Ascending aorta (tissue), 2 donors: ENCODE measurements around the gene MRFAP1. TPM values are rescaled to one million over a fixed set of nuclear protein-coding genes. Genes with fewer than 3 reads are reported as not detected.

Experiments used
- DNase-seq, 2 donors: peaks; one replicate each; pipeline ENCODE4 v3.0.0-alpha.2; 2019; ENCODE audit warnings: low spot score in 2 of 2
- H3K27ac ChIP-seq, 2 donors: fragments of 200-600 bp; sonication (generic); one replicate each; pipeline ENCODE4 v1.5.1; 2016 to 2017; ENCODE audit warnings: mild to moderate bottlenecking in 1 of 2
- H3K27me3 ChIP-seq: fragments of 200-600 bp; sonication (generic); one replicate; pipeline ENCODE4 v1.5.1; 2017
- H3K36me3 ChIP-seq, 2 donors: fragments of 200-600 bp; sonication (generic); one replicate each; pipeline ENCODE4 v1.5.1; 2016
- H3K4me1 ChIP-seq, 2 donors: fragments of 200-600 bp; sonication (generic); one replicate each; pipeline ENCODE4 v1.5.1; 2016 to 2017; ENCODE audit warnings: mild to moderate bottlenecking in 1 of 2
- H3K4me3 ChIP-seq, 2 donors: fragments of 200-600 bp; sonication (generic); one replicate each; pipeline ENCODE4 v1.5.1; 2016 to 2017; ENCODE audit warnings: mild to moderate bottlenecking in 1 of 2
- H3K9me3 ChIP-seq, 2 donors: fragments of 200-600 bp; sonication (generic); one replicate each; pipeline ENCODE4 v1.5.1; 2016
- CTCF ChIP-seq, 3 experiments: fragments of 200-600 bp in 2 of 3; fragments of 450-650 bp in 1 of 3; sonication (generic) in 2 of 3; IDR thresholded peaks; one replicate each; pipeline ENCODE4 v1.5.1; 2016 to 2019; ENCODE audit warnings: antibody characterized with exemption in 3 of 3, mild to moderate bottlenecking in 1 of 3, moderate library complexity in 1 of 3
- intact Hi-C: fragments of 100-400 bp; cut with DNase I; formaldehyde crosslinking; loops from one replicate; pipeline ENCODE4 v1.15.1; 2023
- total RNA-seq: library from RNA; depleted of rRNA; stranded (reverse); fragments of >200 nt; gene quantifications from one replicate; pipeline ENCODE4 v1.1.0, GENCODE V29; 2016

MRFAP1 gene
- 109 TPM for total RNA-seq

- Histone ChIP-seq H3K27me3 (no peaks in the 10 kb centered on the region), H3K27ac (peak within 1 kb of the TSS; percentile 94 to 97), H3K9me3 (no peaks in the 10 kb centered on the region), H3K36me3 (peaks cover 13 to 15% of the 10 kb centered on the region in 2 donors), H3K4me1 (peaks cover 4 to 16% of the 10 kb centered on the region in 2 donors), H3K4me3 (peak within 1 kb of the TSS; percentile 76 to 89)
- DNase-seq, result peak; percentile 77 to 97
- TF ChIP-seq CTCF (IDR thresholded peaks at IDR 0.05), result no peak
- intact Hi-C loops, result loop anchor here (1.0 to 10.0 kb wide), 11 partner anchors 24 to 427 kb away; partner anchors contain the start of genes BLOC1S4, GRPEL1, KIAA0232 and MAN2B2
Observed at GRCh38 chr4:6640292-6641163, at the start of gene MRFAP1. MRFAP1 (plus strand) TSS chr4:6640685; CDS start chr4:6640863, 178 bp downstream.

GRCh38 chr4:6591313-6591712, 49.2 kb upstream of the MRFAP1 start:
- no peak overlapping the region for H3K4me3 ChIP-seq
- H3K36me3 ChIP-seq, result peaks cover 23 to 67% of the 10 kb centered on the region in 2 donors
- no peaks in the 10 kb centered on the region for H3K27me3 ChIP-seq
- DNase-seq, result no peak
- no peaks in the 10 kb centered on the region for H3K9me3 ChIP-seq
- H3K27ac ChIP-seq, result no peak overlapping the region
- H3K4me1 ChIP-seq, result no peaks in the 10 kb centered on the region
- no peak for TF ChIP-seq CTCF (IDR thresholded peaks at IDR 0.05)
- intact Hi-C loops, result no loop called here

- Histone ChIP-seq H3K9me3 (no peaks in the 10 kb centered on the region), H3K4me1 (no peaks in the 10 kb centered on the region), H3K27ac (no peak overlapping the region), H3K27me3 (no peaks in the 10 kb centered on the region), H3K36me3 (peaks cover 27 to 70% of the 10 kb centered on the region in 2 donors), H3K4me3 (no peak overlapping the region)
- intact Hi-C loops, result no loop called here
- DNase-seq, result no peak
- TF ChIP-seq CTCF (IDR thresholded peaks at IDR 0.05), result no peak
Observed at GRCh38 chr4:6591781-6592180, 48.7 kb upstream of the MRFAP1 start.

GRCh38 chr4:6592804-6593563, 47.5 kb upstream of the MRFAP1 start:
- no peaks in the 10 kb centered on the region for H3K27me3 ChIP-seq
- H3K4me3 ChIP-seq, result no peak overlapping the region
- intact Hi-C loops, result no loop called here
- H3K27ac ChIP-seq, result no peak overlapping the region
- peaks cover 27 to 77% of the 10 kb centered on the region in 2 donors for H3K36me3 ChIP-seq
- H3K4me1 ChIP-seq, result no peaks in the 10 kb centered on the region
- no peak for TF ChIP-seq CTCF (IDR thresholded peaks at IDR 0.05)
- no peak for DNase-seq
- H3K9me3 ChIP-seq, result no peaks in the 10 kb centered on the region

- H3K4me3 ChIP-seq, result no peak overlapping the region
- H3K27me3 ChIP-seq, result no peaks in the 10 kb centered on the region
- TF ChIP-seq CTCF (IDR thresholded peaks at IDR 0.05), result no peak
- intact Hi-C loops, result no loop called here
- H3K9me3 ChIP-seq, result no peaks in the 10 kb centered on the region
- no peak overlapping the region for H3K27ac ChIP-seq
- no peak for DNase-seq
- peaks cover 23 to 79% of the 10 kb centered on the region in 2 donors for H3K36me3 ChIP-seq
- no peaks in the 10 kb centered on the region for H3K4me1 ChIP-seq
Observed at GRCh38 chr4:6594341-6594740, 46.1 kb upstream of the MRFAP1 start.
